CD4-positive, alpha-beta T cell treated with Interleukin-10 for 1 hour (primary cell): Measurements from ENCODE around the gene DGKK.

Experiments used
- DNase-seq: peaks from one replicate; pipeline ENCODE4 v3.0.0-alpha.2; 2020

DGKK gene, protein sequence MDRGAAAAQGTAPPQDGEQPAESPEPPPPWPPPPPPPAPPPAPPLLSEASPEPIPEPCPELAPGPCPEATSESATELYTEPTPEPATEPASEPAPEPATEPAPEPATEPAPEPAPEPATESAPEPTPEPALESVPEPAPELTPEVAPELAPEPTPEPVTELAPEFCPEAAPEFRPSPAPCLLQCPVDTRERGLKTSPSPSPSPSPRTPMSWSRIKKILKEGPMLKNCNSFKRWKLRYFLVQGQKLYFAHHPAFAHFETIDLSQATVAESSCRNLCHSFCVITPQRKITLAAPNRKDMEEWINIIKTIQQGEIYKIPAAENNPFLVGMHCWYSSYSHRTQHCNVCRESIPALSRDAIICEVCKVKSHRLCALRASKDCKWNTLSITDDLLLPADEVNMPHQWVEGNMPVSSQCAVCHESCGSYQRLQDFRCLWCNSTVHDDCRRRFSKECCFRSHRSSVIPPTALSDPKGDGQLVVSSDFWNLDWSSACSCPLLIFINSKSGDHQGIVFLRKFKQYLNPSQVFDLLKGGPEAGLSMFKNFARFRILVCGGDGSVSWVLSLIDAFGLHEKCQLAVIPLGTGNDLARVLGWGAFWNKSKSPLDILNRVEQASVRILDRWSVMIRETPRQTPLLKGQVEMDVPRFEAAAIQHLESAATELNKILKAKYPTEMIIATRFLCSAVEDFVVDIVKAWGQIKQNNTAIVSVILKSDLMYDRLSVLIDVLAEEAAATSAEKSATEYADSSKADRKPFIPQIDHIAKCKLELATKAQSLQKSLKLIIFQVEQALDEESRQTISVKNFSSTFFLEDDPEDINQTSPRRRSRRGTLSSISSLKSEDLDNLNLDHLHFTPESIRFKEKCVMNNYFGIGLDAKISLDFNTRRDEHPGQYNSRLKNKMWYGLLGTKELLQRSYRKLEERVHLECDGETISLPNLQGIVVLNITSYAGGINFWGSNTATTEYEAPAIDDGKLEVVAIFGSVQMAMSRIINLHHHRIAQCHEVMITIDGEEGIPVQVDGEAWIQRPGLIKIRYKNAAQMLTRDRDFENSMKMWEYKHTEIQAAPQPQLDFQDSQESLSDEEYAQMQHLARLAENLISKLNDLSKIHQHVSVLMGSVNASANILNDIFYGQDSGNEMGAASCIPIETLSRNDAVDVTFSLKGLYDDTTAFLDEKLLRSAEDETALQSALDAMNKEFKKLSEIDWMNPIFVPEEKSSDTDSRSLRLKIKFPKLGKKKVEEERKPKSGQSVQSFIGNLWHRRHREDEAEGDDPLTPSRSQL

DNA sequence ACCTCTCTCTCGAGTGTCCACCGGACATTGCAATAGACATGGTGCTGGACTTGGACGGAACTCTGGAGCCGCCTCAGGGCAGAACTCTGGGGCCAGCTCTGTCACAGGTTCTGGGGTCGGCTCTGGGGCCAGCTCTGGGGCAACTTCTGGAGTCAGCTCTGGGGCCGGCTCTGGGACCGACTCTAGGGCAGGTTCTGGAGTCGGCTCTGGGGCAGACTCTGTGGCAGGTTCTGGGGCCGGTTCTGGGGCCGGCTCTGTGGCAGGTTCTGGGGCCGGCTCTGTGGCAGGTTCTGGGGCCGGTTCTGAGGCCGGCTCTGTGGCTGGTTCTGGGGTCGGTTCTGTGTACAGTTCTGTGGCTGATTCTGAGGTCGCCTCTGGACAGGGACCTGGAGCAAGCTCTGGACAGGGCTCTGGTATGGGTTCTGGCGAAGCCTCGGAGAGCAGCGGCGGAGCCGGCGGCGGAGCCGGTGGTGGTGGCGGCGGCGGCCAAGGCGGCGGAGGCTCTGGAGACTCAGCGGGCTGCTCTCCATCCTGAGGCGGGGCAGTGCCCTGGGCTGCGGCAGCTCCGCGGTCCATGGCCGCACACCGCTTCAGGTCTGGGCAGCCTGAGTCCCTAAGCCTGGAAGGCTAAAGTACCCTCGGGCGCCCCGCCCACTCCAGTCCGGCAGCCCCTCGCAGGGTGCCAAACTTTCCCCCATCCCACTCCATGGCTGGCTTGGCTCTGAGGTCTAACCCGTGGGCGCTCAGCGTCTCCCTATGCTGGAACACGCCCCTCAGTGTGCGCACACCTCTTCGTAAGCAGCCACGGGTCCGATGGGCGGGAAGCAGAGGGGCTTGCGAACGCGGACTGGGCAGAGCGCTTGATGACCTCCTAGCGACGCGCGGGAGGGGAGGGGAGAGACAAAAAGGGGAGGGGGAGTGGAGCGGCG is at the start of gene DGKK:
Gene DGKK (minus strand): TSS at position 723 of the 929 bp plus-strand sequence. CDS start 147 bp downstream, at position 576.
- no peak for DNase-seq

DNA sequence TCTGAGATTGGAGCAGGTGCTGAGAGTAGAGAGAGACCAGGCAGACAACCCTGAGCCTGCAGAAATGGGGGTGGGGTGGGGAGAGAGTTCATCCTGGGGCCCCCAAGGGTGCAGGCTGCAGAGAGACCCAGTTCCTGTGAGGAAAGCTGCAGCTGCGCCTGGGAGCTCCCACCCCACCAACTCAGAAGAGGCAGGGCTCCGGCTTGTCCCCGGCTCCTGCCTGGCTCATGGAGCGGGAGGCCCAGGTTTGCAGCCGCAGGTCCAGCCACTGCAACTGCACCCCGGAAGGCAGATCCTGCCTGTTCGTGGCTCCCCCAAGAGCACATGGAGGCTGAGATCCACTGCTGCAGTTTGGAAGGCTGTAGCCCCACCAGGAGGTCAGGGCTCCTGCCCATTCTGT is 44.2 kb upstream of the DGKK start:
- DNase-seq: no peak

DNA sequence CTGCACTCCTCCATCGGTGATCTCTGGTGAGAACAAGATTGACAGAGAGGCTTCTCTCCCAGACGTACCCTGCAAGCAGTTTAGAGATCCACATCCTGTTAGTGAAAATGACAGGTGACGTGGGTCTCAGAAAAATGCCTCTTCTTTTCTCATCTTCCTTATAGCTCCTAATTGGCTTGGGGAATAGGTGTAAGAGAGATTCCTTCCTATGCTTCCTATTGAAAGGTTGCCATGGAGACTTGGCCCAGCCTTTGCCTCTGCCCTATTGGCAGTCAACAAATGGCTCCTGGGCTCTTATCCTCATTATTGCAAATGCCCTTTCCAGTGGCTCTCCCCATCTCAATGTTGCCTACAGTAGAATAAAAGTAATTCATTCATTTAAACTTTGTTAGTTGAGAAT is 26.5 kb upstream of the DGKK start:
- no peak for DNase-seq

DNA sequence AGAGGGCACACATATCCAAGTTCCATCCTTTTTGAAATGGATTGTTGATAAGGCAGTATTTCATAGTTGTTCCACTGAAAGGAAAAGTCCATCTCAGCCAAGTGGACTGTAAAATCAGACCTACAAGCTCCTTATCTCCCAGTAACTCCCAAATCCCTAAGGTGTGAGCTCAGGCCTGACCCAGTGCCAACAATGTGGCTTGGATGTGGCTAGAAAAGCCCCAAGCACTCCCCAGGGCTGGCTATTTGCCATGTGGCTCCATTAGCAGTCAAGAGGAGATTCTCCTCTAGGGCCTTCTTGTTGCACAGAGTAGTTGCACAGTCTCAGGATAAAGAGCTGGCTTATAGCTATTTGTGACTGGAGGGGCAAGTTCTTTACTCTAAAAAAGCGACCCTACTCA is 25.0 kb upstream of the DGKK start:
- no peak for DNase-seq

DNA sequence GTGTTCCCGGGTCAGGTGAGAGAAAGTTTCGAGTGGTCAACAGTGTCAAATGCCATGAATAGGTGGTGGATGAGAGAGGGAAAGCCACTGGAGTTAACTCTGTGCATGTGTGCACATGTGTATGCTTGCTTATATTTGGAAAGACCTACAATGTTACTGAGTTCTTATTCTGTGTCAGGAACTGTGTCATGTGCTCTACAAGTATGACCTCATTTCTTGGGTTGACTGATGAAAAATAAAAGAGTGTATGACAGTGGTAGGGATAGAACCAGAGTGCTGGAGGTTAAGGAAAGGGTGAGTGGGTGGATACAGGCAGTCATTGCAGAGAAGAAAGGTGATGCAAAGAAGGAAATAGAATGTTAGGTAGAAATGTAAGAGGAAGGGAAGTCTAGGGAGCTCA is 22.1 kb upstream of the DGKK start:
- no peak for DNase-seq

DNA sequence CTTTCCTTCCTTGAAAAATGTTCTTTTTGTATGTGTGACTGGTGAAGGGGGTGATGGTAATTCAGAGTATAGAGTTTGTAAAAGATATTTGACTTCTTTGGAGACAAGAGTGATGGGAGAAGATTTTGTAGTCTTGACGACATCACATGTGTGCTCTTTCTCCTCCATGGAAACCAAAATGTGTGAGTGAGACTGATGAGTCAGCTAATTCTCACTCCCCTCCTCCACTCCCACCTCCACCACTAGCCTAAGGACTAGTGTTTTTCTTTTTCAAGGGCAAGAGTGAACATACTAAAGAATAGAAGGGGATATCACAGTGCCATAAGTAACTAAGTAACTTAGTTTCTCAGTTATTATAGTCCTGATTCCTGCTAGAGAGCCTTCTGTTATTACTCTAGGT is 14.0 kb upstream of the DGKK start:
- DNase-seq: no peak

DNA sequence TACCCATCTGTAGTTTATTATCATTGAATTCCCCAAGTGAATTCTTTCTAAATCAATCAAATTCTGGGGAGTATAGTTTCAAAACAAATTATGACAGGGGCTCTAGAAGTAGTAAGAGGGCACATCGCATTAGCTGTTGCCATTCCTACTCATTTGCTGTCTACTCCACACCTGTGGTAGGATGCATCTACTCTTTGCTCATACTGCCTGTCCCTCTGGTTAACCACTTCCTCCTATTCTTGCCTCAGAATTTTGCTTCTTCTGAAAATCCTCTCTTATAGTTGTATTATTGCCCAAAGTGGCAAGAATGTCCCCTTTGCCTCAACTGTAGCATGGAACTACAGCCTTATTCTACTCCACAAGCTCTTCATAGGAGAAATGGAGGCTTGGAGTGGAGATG is 12.7 kb upstream of the DGKK start:
- no peak for DNase-seq

DNA sequence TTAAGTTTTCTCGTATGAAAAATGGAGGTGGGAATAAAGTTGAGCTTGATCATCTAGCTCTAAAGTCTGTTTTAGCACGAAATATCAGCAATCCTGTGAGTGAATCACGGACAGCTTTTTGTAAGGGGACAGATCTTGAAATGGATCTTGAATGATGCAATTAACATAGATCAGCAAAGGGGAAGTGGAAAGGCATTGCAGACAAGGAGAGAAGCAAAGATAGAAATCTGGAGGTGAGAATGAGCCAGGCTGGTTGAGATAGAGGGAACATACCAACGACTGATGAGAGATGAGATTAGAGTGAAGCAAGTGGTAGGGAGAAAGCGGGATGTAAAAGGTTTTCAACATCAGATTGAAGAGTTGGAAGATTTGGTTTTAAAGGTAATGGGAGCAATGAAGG is 4.6 kb upstream of the DGKK start:
- DNase-seq: no peak

DNA sequence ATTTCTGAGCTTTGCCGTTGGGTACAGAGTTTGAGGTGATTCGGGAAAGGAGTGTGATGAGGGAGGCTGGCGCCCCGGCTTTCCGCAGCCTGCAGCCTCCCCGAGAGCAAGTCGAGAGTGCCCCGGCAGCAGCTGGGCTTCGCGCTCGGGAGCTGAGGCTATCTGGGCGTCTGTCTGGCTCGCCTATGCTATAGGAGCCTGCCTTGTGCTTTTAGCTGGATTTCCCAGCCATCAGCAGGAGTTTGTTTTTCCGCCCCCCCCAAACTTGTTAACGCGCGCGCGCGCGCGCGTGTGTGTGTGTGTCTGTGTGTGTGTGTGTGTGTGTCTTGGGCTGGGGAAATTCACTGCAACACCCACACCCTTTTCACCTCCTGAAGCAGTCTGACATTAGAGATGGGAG is 765 bp upstream of the DGKK start:
- no peak for DNase-seq

DNA sequence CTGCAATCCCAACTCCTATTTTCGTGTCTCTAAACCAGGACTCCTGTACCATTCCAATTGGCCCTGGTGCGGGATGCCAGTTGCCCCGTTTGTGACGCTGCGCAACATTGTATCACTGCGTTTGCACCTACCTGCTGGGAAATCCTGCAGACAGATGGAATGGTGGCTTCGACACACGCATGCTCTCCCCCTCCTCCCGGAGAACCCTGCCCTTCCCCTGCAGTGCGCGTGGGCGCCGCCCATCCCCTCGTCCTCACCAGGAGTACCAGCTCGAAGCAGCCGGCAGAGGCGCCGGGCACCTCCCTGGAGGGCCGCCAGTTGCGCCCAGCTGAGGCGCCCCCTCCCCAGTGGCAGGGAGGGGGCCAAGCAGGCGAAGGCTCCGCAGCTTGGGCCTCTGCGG is 1.4 kb downstream of the DGKK start:
- no peak for DNase-seq

DNA sequence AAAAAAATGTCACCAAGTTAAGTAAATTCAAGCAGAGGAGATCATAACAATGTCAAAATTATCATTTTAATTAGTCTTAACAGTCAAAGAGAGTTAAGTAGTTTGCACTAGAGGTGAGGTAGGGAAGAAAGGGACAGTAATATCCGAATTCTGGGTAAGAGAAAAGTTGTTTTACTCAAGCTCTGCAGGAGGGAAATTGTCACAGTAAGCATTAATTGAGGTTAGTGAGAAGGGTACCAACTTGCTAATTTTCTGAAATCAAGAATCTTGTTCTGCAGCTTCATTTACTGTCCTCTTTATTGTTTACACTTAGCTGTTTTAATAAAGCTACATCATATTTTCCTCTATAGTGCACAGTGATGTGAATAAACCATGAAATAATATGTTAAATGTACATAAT is 11.0 kb downstream of the DGKK start:
- no peak for DNase-seq

DNA sequence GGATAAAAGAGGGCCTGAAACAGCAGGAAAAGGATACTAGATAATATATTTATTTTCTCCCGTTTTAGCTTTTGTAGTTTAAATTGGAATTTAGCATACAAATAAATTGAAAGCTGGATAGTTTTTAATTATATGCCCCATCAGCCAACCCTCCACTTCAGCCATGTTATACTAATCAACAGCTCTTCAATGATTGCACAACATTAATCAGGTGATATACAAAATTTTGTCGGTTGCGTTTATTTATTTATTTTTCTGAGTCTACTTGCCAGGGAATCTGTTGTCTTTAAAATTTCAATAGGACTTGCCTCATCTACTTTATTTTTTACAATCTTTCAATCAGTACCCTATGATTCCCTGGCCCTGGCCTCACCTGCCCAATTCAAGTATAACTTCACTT is 12.1 kb downstream of the DGKK start:
- DNase-seq: no peak

DNA sequence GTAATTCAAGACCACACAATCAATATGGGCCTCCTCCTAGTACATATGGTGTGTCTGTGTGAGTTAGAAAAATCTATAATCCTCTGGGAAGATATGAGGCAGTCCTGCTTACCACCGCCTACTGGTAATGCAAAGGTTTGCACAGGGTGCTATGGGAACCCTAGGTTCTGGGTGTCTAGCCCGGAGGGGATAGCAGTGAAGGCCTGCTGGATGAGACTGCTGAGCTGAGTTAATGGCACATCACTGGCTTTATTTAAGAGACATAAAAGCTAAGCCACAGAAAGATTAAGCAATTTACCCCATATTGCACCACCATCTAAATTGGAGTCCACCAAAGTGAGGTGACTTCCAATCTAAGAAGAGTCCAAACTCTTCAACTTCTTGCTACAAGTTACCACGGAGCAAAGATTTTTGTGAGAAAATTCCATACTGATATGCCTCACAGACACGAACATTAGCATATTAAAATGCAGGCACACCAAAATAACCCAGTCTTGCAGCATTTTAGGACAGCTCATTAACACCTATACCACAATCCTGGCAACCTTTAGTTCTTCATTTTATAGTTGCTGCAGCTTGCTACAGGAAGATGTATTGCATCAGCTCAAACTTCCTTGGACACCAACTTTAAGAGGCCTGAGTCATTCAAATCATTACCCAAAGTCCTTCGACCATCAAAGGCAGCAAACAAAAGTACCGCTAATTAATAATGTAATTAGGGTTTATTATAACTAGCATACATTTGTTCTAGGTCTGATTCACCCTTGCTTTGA is 13.7 kb downstream of the DGKK start:
- DNase-seq: no peak

DNA sequence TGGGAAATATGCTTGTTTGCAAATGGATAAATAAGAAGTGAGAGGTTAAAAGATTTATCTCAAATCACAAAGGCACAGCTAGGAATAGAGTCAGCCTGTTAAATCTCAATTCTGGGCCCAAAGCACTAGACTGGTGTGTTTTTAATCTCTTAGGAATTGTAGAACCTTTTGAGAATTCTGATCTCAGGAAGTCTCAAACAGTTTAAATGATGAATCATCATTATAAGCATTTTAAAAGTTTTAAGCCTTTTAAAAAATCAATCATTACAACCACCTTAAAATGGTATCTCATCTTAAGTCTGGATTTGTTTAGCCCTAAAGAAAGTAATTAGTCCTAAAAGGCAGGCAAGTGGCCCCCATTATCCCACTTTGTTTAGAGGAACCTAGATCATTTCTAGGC is 17.8 kb downstream of the DGKK start:
- DNase-seq: no peak

DNA sequence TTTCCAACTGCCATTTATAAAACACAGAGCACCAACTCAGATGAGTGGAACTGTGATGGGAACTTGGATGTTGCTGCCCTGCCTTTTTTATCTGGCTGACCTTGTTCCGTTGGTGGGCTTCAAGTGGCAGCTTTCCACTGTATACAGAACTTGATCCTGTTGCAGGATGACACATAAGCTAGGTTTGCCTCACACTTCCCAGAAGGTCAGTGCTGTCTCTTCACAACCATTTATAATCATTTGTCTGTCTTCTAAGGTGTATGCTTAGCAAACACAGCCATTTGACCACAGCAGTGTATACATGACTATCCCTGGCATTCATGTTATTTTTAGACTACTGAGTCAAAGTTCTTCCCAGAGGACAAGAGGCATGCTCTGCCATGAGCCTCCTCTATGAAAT is 20.3 kb downstream of the DGKK start:
- no peak for DNase-seq

DNA sequence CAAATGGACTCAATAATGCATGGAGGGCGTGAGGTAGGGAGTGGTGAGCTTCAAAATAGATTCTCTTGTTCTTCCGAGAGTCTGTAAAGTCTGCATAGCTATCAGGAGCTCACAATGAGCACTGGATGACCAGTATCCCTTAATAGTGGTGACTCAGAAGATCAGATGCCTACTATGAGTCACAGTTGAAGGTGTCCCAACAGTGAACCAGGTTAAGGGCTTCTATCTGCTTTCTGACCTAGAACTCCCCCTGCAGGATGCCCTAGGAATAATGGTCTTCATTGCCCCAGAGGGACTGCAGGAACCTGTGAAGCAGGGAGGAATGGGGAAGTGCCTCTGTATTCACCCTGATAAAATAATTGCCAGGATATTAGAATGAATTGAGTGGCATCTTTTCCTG is 22.1 kb downstream of the DGKK start:
- peak; percentile 6 for DNase-seq

DNA sequence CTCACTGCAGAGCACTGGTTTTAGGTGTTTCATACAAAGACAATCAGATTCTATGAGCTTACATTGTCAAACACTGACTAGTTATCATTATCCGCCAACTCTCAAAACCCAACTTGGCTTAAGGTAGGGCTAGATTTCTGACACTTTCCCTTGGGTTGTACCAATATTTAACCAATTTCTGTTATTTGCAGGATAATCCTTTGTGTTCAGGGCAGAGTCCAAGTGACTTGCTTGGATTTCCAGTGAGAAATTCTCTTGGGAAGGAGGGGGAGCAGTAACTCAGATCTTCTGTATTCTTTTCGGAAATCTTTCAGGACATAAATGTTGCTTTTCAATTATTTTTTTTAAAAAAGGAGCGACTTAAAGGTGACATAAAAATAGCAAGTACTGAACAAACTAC is 23.1 kb downstream of the DGKK start:
- no peak for DNase-seq

DNA sequence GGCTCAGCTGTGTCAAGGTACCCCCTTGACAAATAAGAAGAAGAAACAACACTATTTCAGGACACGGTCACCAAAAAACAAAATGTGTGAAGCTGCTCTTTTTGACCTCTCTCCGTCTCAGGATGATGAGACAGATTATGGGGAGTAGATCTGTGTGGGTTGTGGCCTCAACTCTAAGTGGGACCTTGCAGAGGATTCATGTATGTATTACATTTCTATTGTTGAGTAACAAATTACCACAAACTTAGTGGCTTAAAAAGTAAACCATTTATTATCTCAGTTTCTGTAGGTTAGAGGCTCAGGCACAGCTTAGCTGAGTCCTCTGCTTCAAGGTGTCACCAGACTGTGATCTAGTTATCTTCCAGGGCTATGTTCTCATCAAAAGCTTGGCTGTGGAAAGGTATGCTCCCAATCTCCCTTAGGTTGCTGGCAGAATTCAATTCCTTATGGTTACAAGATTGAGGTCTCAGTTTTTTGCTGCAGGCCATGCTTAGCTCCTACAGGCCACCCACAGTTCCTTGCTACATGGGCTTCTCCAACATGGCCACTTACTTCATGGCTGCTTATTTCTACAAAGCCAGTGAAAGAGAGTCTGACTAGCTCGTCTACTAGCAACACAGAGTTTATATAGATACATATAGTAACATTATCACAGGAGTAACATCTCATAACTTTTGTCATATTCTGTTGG is 28.1 kb downstream of the DGKK start:
- DNase-seq: no peak

DNA sequence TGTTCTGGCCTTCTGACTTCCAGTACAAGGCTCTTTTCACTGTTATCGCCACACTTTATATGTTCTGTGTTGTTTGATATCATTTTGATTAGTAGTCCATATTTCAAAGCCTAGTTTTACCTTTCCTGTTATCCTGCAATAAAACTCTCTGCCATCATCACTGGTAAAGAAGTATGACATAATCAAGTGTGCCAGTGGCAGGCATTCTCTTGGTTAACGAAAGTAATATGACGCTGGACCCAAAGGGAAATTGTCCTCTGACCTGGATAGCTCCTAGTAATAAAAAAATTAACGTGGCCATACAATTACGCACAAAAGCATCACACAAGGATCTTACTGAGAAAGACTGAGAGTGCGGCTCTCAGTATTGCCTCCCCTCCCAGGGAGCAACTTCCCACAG is 33.8 kb downstream of the DGKK start:
- DNase-seq: no peak

DNA sequence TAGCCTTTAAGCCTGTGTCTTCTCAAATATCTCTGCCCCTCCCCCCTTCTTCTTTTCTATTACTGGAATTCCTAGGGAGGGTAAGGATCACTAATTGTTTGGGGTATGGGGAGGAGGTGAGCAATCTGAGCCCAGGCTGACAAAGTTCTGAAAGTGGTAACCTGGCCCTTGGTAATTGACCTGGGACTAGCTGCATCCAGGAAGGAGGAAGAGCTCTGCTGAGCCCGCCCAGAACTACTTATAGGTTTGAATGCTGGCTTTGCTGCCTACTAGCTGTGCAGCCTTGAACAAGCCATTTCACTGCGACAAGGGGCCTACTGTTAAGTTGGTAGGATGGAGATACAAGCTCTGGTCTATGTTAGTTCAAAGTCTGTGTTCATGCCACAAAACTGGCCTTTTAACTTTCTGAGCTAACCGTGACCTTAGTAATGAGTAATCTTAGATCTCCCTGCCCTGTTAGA is 37.8 kb downstream of the DGKK start:
- DNase-seq: no peak

DNA sequence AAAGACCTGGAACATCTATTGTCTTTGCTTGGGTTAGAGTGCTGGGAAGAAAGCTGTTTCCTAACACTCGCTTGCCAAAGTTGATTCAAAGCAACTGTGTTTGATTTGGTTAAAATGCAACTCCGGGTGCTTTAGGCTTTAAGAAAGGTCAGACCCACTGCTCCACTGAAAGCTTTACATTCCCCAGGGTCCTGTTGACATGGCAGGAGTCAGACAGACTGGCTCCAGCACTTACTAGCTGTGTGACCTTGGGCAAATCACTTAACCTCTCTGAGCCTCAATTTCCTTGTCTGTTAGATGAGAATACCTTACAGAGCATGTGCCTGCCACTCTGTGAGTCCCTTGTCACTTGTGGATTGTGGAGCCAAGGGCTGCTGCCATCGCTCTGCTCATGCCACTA is 39.0 kb downstream of the DGKK start:
- DNase-seq: no peak
